IPS-18a (cell line): ENCODE measurements around the gene FOXF1.

Experiments
- H3K27ac ChIP-seq: one replicate; pipeline ENCODE4 v1.5.1; 2013; ENCODE audit warnings: low read length
- H3K27me3 ChIP-seq: one replicate; pipeline ENCODE4 v1.6.1; 2013; ENCODE audit warnings: mild to moderate bottlenecking, low read length; ENCODE audit not compliant: control insufficient read depth, insufficient read depth
- H3K36me3 ChIP-seq: one replicate; pipeline ENCODE4 v1.6.1; 2013; ENCODE audit warnings: low read depth, low read length; ENCODE audit not compliant: control insufficient read depth
- H3K4me1 ChIP-seq: one replicate; pipeline ENCODE4 v1.6.1; 2013; ENCODE audit warnings: low read depth, low read length; ENCODE audit not compliant: control insufficient read depth
- H3K4me3 ChIP-seq: one replicate; pipeline ENCODE4 v1.5.1; 2013; ENCODE audit warnings: low read length
- H3K9ac ChIP-seq: one replicate; pipeline ENCODE4 v1.6.1; 2013; ENCODE audit warnings: mild to moderate bottlenecking, low read length, moderate library complexity
- H3K9me3 ChIP-seq: one replicate; pipeline ENCODE4 v1.6.1; 2013; ENCODE audit warnings: low read depth, low read length; ENCODE audit not compliant: control insufficient read depth

Gene FOXF1

DNA sequence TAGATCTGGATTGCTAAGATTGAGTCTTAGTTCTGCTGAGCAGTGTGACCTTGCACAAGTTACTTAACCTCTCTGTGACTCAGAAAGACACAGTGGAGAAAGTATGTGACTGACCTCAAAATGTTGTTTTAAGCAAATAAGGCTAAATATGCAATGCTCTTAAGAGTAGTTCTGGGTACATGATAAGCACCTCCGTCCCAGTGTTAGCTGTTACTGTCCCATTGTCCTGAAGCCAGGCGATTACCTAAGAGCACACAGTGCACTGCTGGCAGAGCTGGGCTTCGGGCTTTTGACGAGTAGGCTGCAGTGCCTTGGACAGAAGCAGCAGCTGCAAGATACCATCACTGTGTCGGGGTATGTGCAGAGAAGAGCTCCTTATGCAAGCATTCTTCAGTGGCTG is 32.7 kb upstream of the FOXF1 start:
- Histone ChIP-seq H3K9ac (no peak overlapping the region), H3K27me3 (no peaks in the 10 kb centered on the region), H3K9me3 (no peaks in the 10 kb centered on the region), H3K36me3 (no peaks in the 10 kb centered on the region), H3K27ac (no peak overlapping the region), H3K4me1 (no peaks in the 10 kb centered on the region), H3K4me3 (no peak overlapping the region)

DNA sequence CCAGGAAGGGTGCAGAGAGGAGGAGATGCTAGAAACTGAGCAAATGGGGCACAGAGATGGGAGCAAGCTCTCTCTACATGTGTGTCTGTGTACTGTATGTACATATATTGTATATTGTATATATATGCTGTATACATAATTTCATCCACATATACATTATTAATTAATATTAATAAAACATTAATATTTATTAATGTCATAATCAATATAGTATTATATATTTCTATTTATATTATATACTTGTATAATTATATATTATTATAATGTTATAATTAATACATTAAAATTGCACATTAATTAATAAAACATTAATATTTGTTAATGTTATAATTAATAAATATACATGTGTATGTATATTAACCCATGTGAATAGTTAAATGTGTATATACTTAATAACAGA is 31.5 kb upstream of the FOXF1 start:
- no peak overlapping the region for H3K27ac ChIP-seq
- no peaks in the 10 kb centered on the region for H3K9me3 ChIP-seq
- H3K36me3 ChIP-seq: no peaks in the 10 kb centered on the region
- no peaks in the 10 kb centered on the region for H3K27me3 ChIP-seq
- no peak overlapping the region for H3K9ac ChIP-seq
- H3K4me1 ChIP-seq: no peaks in the 10 kb centered on the region
- no peak overlapping the region for H3K4me3 ChIP-seq

DNA sequence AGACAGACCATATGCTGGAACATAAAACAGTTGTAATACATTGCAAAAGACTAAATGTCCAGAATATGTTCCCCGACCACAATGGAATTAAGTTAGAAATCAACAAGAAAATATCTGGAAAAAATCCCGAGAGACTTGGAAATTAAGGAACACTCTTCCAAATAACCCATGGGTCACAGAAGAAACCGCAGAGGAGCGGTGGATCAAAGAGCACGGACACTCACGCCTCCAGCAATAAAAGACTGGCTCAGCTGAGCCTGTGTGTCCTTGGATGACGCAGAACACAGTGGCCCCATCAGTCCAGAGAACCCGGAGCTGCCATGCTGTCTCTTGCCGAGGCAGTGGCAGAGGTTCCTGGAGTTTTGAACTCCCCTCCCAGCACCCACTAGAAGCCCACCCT is 30.9 kb upstream of the FOXF1 start:
- Histone ChIP-seq H3K27me3 (no peaks in the 10 kb centered on the region), H3K36me3 (no peaks in the 10 kb centered on the region), H3K9ac (no peak overlapping the region), H3K9me3 (no peaks in the 10 kb centered on the region), H3K4me3 (no peak overlapping the region), H3K27ac (no peak overlapping the region), H3K4me1 (no peaks in the 10 kb centered on the region)

DNA sequence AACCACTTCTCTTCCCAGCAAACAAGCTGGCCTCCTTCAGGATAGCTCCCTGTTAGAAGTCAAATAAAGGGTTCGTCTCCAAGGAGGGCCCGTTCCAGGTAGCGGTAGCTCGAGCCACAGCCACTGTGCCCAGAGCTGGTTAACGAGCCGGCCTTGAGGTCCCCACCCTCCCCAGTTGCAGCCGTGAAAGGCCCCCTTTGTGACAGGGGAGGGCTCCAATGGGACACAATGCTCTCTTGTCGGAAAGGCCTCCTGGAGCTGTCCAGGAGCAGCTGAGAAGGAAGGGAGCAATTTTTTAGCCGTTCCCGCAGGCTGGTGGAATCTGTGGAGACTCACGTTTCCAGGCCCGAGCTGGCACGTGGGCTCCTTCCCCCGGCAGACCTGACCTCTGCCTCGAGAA is 29.9 kb upstream of the FOXF1 start:
- no peak overlapping the region for H3K9ac ChIP-seq
- H3K4me3 ChIP-seq: no peak overlapping the region
- H3K27ac ChIP-seq: no peak overlapping the region
- no peaks in the 10 kb centered on the region for H3K9me3 ChIP-seq
- no peaks in the 10 kb centered on the region for H3K36me3 ChIP-seq
- H3K4me1 ChIP-seq: no peaks in the 10 kb centered on the region
- no peaks in the 10 kb centered on the region for H3K27me3 ChIP-seq

DNA sequence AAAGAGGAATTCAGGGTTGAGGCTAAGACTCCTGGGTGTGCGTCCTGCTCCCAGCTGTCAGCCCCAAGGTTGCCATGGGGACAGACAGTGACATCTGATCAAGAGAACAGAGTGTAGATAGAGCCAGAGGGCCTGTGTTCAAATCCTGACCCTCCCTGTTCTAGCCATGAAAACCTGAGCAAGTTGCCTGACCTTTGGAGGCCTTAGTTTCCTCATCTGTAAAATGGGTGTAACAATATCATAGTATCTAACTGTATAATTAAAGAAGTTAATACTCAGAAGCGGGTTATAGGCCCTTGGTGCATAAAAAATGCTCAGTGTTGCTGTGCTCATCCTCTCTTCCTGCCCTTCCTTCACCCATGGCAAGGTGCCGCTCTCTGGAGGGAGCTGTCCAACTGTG is 28.7 kb upstream of the FOXF1 start:
- Histone ChIP-seq H3K9me3 (no peaks in the 10 kb centered on the region), H3K4me1 (no peaks in the 10 kb centered on the region), H3K27ac (no peak overlapping the region), H3K27me3 (no peaks in the 10 kb centered on the region), H3K9ac (no peak overlapping the region), H3K36me3 (no peaks in the 10 kb centered on the region), H3K4me3 (no peak overlapping the region)

DNA sequence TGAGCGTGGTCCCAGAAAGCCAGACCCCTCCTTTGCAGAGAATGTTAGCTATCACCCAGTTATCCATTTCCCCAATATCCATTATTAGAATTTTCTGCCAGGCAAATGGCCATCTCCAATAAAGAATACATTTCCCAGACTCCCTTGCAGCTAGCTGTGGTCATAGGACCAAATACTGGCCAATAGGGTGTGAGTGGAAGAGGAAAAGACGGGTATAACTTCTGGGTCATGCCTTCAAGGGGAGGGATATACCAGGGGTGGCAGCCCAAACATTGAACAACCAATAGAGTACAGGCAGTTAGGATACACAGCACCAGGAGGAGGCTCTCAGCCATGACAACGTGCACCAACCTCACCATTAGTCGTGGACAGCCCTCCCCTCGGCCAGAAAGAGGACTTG is 26.1 kb upstream of the FOXF1 start:
- H3K36me3 ChIP-seq: no peaks in the 10 kb centered on the region

DNA sequence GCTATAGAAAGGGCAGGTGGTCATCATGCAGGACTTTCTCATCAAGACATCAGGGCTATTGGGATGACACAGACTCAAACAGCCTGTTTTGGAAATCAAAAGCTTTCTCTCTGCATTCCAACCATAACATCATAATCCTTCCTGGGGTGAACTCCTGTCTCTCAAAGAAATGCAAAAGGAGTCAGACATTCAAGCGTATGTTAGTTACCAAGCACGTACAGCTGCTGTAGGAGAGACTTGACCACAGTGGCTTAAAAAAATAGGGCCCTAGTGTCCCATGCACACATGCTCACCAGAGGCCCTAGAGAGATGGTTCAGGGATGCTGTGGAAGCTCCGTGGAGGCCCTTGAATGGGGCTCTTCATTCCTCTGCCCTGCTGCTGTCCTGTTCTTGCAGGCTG is 24.6 kb upstream of the FOXF1 start:
- no peak overlapping the region for H3K9ac ChIP-seq
- no peaks in the 10 kb centered on the region for H3K36me3 ChIP-seq

More for the DNA sequence above, 26.1 kb upstream of the FOXF1 start:
- Histone ChIP-seq H3K9ac (no peak overlapping the region), H3K9me3 (no peaks in the 10 kb centered on the region), H3K4me1 (no peaks in the 10 kb centered on the region), H3K27me3 (peaks cover 9% of the 10 kb centered on the region), H3K4me3 (no peak overlapping the region), H3K27ac (no peak overlapping the region)

DNA sequence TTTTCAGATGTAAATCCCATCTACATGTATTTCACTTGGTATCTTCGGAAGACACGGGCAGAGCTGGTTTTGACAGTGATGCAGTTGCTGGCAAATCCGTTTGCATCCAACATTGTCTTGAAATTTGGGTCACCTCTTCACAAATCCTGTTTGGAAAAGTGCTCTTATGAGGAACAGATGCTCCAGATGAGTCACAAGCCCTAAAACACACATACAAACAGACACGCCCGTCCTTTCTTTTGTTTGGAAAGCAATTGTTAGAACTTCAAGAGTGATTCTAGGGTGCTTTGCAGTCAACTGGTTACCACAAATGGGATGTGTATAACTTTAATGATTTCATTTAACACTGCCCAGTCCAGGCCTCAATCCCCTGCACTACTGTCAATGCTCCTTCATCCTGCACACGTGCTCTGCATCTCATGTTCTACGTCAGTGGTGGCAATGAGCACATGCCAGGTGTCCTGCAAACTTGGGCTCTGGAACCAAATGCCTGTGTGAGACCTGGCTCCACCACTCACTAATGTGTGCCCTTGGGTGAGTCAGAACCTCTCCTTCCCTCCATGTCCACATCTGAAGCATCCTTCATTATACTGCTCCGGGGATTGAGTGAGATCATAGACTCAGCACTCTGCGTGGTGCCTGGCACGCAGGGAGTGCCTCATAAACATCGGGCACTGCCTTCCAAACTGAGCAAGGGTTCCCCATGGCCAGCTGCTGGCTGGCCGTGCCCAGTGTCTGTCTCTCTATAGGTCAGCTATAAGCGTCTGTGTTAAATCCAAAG is 19.3 kb upstream of the FOXF1 start:
- peaks cover 77% of the 10 kb centered on the region for H3K27me3 ChIP-seq
- peaks cover 4% of the 10 kb centered on the region for H3K4me1 ChIP-seq
- no peaks in the 10 kb centered on the region for H3K36me3 ChIP-seq
- H3K27ac ChIP-seq: no peak overlapping the region
- no peaks in the 10 kb centered on the region for H3K9me3 ChIP-seq
- H3K4me3 ChIP-seq: no peak overlapping the region
- no peak overlapping the region for H3K9ac ChIP-seq

More for the DNA sequence above, 24.6 kb upstream of the FOXF1 start:
- Histone ChIP-seq H3K27me3 (peaks cover 24% of the 10 kb centered on the region), H3K27ac (no peak overlapping the region), H3K4me3 (no peak overlapping the region), H3K4me1 (no peaks in the 10 kb centered on the region), H3K9me3 (no peaks in the 10 kb centered on the region)

DNA sequence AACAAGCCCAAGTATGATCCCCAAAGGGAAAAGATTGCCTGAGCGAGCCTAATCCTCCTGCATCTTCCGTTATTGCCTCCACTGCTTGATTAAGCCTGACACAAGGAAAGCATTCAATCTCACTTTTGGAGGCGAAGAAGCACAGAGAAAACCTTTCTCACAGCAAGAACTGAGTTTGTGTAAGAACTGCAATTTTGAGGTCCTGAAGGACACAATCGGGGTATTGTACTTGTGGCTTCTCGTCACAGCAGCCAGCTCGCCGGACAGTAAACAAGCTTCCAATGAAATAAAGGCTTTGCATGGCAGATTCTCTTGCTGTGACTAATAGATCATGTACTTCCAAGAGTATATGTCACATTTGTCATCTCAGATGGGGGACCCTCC is 18.7 kb upstream of the FOXF1 start:
- no peaks in the 10 kb centered on the region for H3K9me3 ChIP-seq
- H3K9ac ChIP-seq: no peak overlapping the region
- H3K36me3 ChIP-seq: no peaks in the 10 kb centered on the region
- peaks cover 82% of the 10 kb centered on the region for H3K27me3 ChIP-seq
- no peak overlapping the region for H3K4me3 ChIP-seq
- H3K27ac ChIP-seq: no peak overlapping the region
- H3K4me1 ChIP-seq: peaks cover 4% of the 10 kb centered on the region

DNA sequence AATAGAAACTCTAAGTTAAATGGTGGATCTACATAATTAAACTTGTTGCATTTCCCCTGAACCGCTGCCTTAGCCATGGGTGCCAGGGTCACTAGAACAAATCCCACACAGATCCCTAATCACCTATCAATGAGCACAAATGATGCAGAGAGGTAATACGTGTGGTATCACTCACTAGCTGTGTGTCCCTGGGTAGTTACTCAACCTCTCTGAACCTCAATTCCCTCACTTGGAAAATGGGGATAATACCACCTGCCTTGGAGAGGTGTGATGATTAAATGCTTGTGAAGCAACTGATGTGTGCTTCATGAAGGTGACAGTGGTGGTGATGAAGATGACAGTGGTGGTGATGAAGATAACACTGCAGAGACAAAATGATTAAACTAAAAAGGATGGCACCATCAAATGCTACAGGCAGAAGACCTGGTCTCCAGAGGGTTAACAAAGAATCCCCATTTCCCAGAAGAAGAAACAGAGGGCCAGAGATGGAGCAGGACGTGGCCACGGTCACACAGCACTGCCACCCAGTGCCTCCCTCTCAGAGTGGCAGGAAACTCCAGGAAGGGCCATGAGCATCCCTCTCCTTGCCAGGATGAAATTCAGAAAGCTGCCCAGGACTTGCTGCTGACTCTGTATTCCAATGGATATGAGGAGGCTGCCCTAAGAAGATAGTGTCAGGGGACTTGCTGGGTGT is 17.9 kb upstream of the FOXF1 start:
- Histone ChIP-seq H3K4me1 (peaks cover 4% of the 10 kb centered on the region), H3K9me3 (no peaks in the 10 kb centered on the region), H3K36me3 (no peaks in the 10 kb centered on the region), H3K27me3 (peaks cover 90% of the 10 kb centered on the region), H3K9ac (no peak overlapping the region), H3K4me3 (no peak overlapping the region), H3K27ac (no peak overlapping the region)

DNA sequence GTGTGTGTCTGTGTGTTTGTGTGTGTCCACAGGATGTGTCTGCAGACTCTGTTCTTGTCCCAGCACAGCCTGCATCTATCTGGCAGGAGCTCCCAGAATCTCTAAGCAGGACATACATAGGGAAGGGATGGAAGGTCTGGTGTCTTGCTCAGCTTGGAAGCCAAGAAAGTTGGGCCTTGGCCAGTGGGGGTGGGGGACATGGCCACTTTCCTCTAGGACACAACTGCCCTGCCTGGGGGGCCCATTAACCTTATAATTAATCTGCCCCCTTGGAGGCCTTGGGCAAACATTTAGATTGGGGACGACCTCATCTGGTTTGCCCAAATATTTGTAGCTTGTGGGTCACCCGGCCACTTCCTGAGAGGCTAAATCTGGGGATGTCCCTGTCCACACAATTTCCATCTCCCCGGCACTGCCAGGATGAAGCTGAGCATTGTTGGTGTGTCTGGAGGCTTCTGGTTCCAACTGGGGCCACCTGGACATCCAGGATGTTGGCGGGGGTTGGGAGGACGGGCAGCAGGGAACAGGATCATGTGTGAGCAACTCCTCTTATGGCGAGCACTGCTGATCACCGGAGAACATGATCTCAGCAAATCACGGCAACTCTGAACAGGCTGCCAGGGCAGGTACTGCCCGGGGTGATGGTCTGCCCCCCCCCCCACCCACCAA is 17.2 kb upstream of the FOXF1 start:
- Histone ChIP-seq H3K9me3 (no peaks in the 10 kb centered on the region), H3K4me1 (peaks cover 4% of the 10 kb centered on the region), H3K4me3 (no peak overlapping the region), H3K9ac (no peak overlapping the region), H3K36me3 (no peaks in the 10 kb centered on the region), H3K27ac (no peak overlapping the region), H3K27me3 (peaks cover 97% of the 10 kb centered on the region)
